Endothelial cell of umbilical vein (primary cell): Measurements from ENCODE around the gene MBIP. TPM values are rescaled to one million over a fixed set of nuclear protein-coding genes. Genes with fewer than 3 reads are reported as not detected.

Source experiments
- BruUV-seq: library from RNA; stranded (reverse); fragments of 400-500 nt; replicated peaks from 2 replicates; lab custom pipeline; 2021; lab: Mats Ljungman, UMichigan
- CTCF ChIA-PET: fragments of 300-600, 350-600 bp; sonication (Branson Sonifier 250); formaldehyde crosslinking; loops from one replicate; lab custom pipeline; 2021; ENCODE audit warnings: antibody characterized with exemption, inconsistent platforms; lab: Charles Lee
- POLR2A ChIA-PET: fragments of 300-600, 350-600 bp; sonication (Branson Sonifier 250); formaldehyde crosslinking; loops from one replicate; lab custom pipeline; 2021; ENCODE audit warnings: antibody characterized with exemption, inconsistent platforms; lab: Charles Lee
- DNase-seq: peaks from one replicate; pipeline ENCODE4 v3.0.0-alpha.2; 2011; ENCODE audit warnings: low read depth, low spot score
- FAIRE-seq: peaks from 2 replicates; lab custom pipeline; 2011; peaks lifted over from hg19 to GRCh38; lab: Jason Lieb, UNC
- H2AFZ ChIP-seq: 2 replicates; pipeline ENCODE4 v1.6.0; 2012; ENCODE audit warnings: low read depth, low read length, control low read depth, inconsistent platforms
- H3K27ac ChIP-seq: 2 replicates; pipeline ENCODE4 v1.5.1; 2011; ENCODE audit warnings: low read depth, mild to moderate bottlenecking, control low read depth, low read length, moderate library complexity; ENCODE audit not compliant: insufficient read depth
- H3K27me3 ChIP-seq, 2 experiments: 2 replicates each; pipeline versions ENCODE4 v1.6.0 to v1.6.1; 2011; ENCODE audit warnings: low read length in 2 of 2, mixed read lengths in 1 of 2; ENCODE audit not compliant: control insufficient read depth in 2 of 2, insufficient read depth in 2 of 2
- H3K36me3 ChIP-seq, 2 experiments: 2 replicates in 1 of 2; 3 replicates in 1 of 2; pipeline ENCODE4 v1.5.1; 2011; ENCODE audit warnings: low read length in 2 of 2, mild to moderate bottlenecking in 1 of 2, moderate library complexity in 1 of 2; ENCODE audit not compliant: control insufficient read depth in 2 of 2, insufficient read depth in 2 of 2; ENCODE audit errors: extremely low read depth in 1 of 2
- H3K4me1 ChIP-seq: 3 replicates; pipeline ENCODE4 v1.5.1; 2011; ENCODE audit warnings: mild to moderate bottlenecking, low read length; ENCODE audit not compliant: control insufficient read depth, insufficient read depth; ENCODE audit errors: extremely low read depth
- H3K4me2 ChIP-seq: 2 replicates; pipeline ENCODE4 v1.6.1; 2011; ENCODE audit warnings: low read length, control low read depth, mixed read lengths; ENCODE audit not compliant: insufficient read depth
- H3K4me3 ChIP-seq, 3 experiments: fragments of 200-600 bp in 1 of 3; sonication (generic), shearing (Covaris generic) in 1 of 3; replicated peaks in 1 of 3; 2 replicates each; pipeline ENCODE4 v1.5.1; 2011 to 2016; ENCODE audit warnings: control low read depth in 3 of 3, low read length in 3 of 3, mild to moderate bottlenecking in 2 of 3, inconsistent platforms in 1 of 3, low read depth in 1 of 3, moderate library complexity in 1 of 3; ENCODE audit not compliant: insufficient read depth in 1 of 3
- H3K79me2 ChIP-seq: 2 replicates; pipeline ENCODE4 v1.6.0; 2012; ENCODE audit warnings: low read length, inconsistent platforms; ENCODE audit not compliant: control insufficient read depth, insufficient read depth
- H3K9ac ChIP-seq: replicated peaks from 2 replicates; pipeline ENCODE3; 2011; ENCODE audit warnings: low read length, control low read depth; ENCODE audit not compliant: insufficient read depth; ENCODE audit errors: extremely low read depth
- H3K9me1 ChIP-seq: replicated peaks from 3 replicates; pipeline ENCODE4 v1.6.0; 2011; ENCODE audit warnings: mild to moderate bottlenecking, low read length; ENCODE audit not compliant: control insufficient read depth, insufficient read depth; ENCODE audit errors: extremely low read depth
- H3K9me3 ChIP-seq: replicated peaks from 2 replicates; pipeline ENCODE4 v1.5.1; 2012; ENCODE audit warnings: low read length, inconsistent platforms; ENCODE audit not compliant: control insufficient read depth, insufficient read depth
- H4K20me1 ChIP-seq: replicated peaks from 2 replicates; pipeline ENCODE3; 2011; ENCODE audit warnings: mild to moderate bottlenecking, low read length; ENCODE audit not compliant: control insufficient read depth, insufficient read depth; ENCODE audit errors: extremely low read depth
- CTCF ChIP-seq, 2 donors: IDR thresholded peaks; 1 replicate in 1 of 2; 2 replicates in 1 of 2; pipeline ENCODE4 v1.5.1; 2011; ENCODE audit warnings: low read length in 2 of 2, mild to moderate bottlenecking in 2 of 2, moderate library complexity in 2 of 2, control low read depth in 1 of 2, inconsistent platforms in 1 of 2, low read depth in 1 of 2; ENCODE audit not compliant: insufficient read depth in 1 of 2; ENCODE audit errors: extremely low read depth in 1 of 2
- EZH2 ChIP-seq: IDR thresholded peaks from 2 replicates; pipeline ENCODE4 v1.6.1; 2012; ENCODE audit warnings: borderline replicate concordance, low read depth, mild to moderate bottlenecking, moderate library complexity, low read length, inconsistent platforms; ENCODE audit not compliant: severe bottlenecking
- FOS ChIP-seq: IDR thresholded peaks from 2 replicates; pipeline ENCODE4 v1.6.1; 2011; ENCODE audit warnings: mild to moderate bottlenecking, low read length, moderate library complexity, borderline replicate concordance; ENCODE audit not compliant: insufficient read depth
- GATA2 ChIP-seq: IDR thresholded peaks from 2 replicates; pipeline ENCODE4 v1.7.0; 2011; ENCODE audit warnings: low read depth, mild to moderate bottlenecking, moderate library complexity, mixed read lengths, low read length; ENCODE audit not compliant: insufficient read length, insufficient read depth
- JUN ChIP-seq: IDR thresholded peaks from 2 replicates; pipeline ENCODE4 v1.6.1; 2011; ENCODE audit warnings: borderline replicate concordance, low read depth; ENCODE audit not compliant: insufficient read length, insufficient read depth
- MAX ChIP-seq: IDR thresholded peaks from 2 replicates; pipeline ENCODE4 v1.6.1; 2011; ENCODE audit not compliant: insufficient read depth, insufficient read length
- MYC ChIP-seq: IDR thresholded peaks from one replicate; pipeline ENCODE4 v1.6.1; 2011; ENCODE audit warnings: mild to moderate bottlenecking, low read depth, low read length
- POLR2A ChIP-seq: IDR thresholded peaks from 2 replicates; pipeline ENCODE4 v1.6.1; 2012; ENCODE audit warnings: low read depth, mild to moderate bottlenecking, control low read depth, low read length
- POLR2AphosphoS5 ChIP-seq: IDR thresholded peaks from 2 replicates; pipeline ENCODE4 v1.6.1; 2012; ENCODE audit warnings: low read depth, mild to moderate bottlenecking, control low read depth, low read length, moderate library complexity; ENCODE audit not compliant: insufficient read depth
- dilution Hi-C: fragments of 300-500 bp; cut with MboI; formaldehyde crosslinking; loops from one replicate; pipeline ENCODE4 v1.15.0; 2019; ENCODE audit warnings: low sequenced_read_pairs; ENCODE audit not compliant: extremely low pct_ligation_motif_present
- intact Hi-C: fragments of 100-400 bp; cut with micrococcal nuclease; formaldehyde crosslinking; loops from one replicate; pipeline ENCODE4 v1.10.0; 2022
- polyA plus RNA-seq, 4 experiments: library from polyadenylated mRNA; depleted of rRNA in 3 of 4; stranded (reverse) in 3 of 4; unstranded in 1 of 4; fragments of >200 nt; gene quantifications; 2 replicates each; pipeline versions ENCODE4 v1.2.1 to v1.2.3, GENCODE V29; 2011 to 2012; ENCODE audit warnings: missing spikeins in 1 of 4
- total RNA-seq: library from RNA; stranded (reverse); gene quantifications from 2 replicates; pipeline ENCODE4 v1.2.3, GENCODE V29; 2021

MBIP gene
- total and polyA plus RNA-seq, 2 donors (not counting 3 experiments of a cell fraction or from before 2014, with no cell fraction given): 8.8 to 14.5 TPM

- Histone ChIP-seq H3K79me2 (no peaks in the 10 kb centered on the region), H3K27me3 (peaks cover 2 to 15% of the 10 kb centered on the region in 2 experiments), H3K9me3 (no peaks in the 10 kb centered on the region), H3K27ac (no peak overlapping the region), H3K36me3 (no peaks in the 10 kb centered on the region), H3K9me1 (no peaks in the 10 kb centered on the region), H2AFZ (no peak overlapping the region), H3K4me2 (no peak overlapping the region), H4K20me1 (no peaks in the 10 kb centered on the region), H3K4me1 (no peaks in the 10 kb centered on the region), H3K9ac (no peak overlapping the region), H3K4me3 (no peak overlapping the region)
- DNase-seq (no peak), FAIRE-seq (no peak)
- CTCF ChIA-PET: interaction anchor here (1.2 to 1.6 kb wide), 2 partner anchors 12 to 15 kb away, joined by 3 read pairs; no protein-coding TSS in a partner anchor
- dilution Hi-C loops: no loop called here
- POLR2A ChIA-PET: no interaction called here
- no peak for TF ChIP-seq MAX
- TF ChIP-seq CTCF (IDR thresholded peaks at IDR 0.05; ENCODE audit: extremely low read depth in 1 of 2, insufficient read depth in 1 of 2, low read depth in 1 of 2, low read length in 2 of 2): no peak
- no peak for TF ChIP-seq MYC
- TF ChIP-seq GATA2: no peak
- no peak for TF ChIP-seq JUN
- no peak for TF ChIP-seq EZH2
- no peak for TF ChIP-seq FOS
- TF ChIP-seq POLR2A: no peak
- TF ChIP-seq POLR2AphosphoS5: no peak
- intact Hi-C loops: no loop called here
- no TSS peak for BruUV-seq
Measured at GRCh38 chr14:36279306-36280190, 40.9 kb downstream of the MBIP start.
